MCF 10A (cell line): ENCODE data around the gene RTBDN. TPM values are rescaled to one million over a fixed set of nuclear protein-coding genes. Genes with fewer than 3 reads are reported as not detected.

Experiments
- Bru-seq: library from RNA; stranded (reverse); fragments of 400-500 nt; gene quantifications from one replicate; lab custom pipeline; 2021; lab: Mats Ljungman, UMichigan
- BruChase-seq, 2 experiments: library from RNA; stranded (reverse); fragments of 400-500 nt; gene quantifications; one replicate each; lab custom pipeline; 2021; lab: Mats Ljungman, UMichigan
- BruUV-seq: library from RNA; stranded (reverse); fragments of 400-500 nt; replicated peaks from 2 replicates; lab custom pipeline; 2021; lab: Mats Ljungman, UMichigan
- CTCF ChIA-PET: fragments of 300-600 bp; sonication (Branson Sonifier 250); formaldehyde crosslinking; extraction: SDS; loops from one replicate; lab custom pipeline; 2021; ENCODE audit warnings: antibody characterized with exemption, inconsistent platforms; lab: Yijun Ruan, JAX
- POLR2A ChIA-PET: fragments of 300-600, 350-650 bp; sonication (Branson Sonifier 250); formaldehyde crosslinking; extraction: SDS; loops from one replicate; lab custom pipeline; 2020; ENCODE audit warnings: antibody characterized with exemption, inconsistent platforms; lab: Yijun Ruan, JAX
- DNase-seq: peaks from one replicate; pipeline ENCODE4 v3.0.0-alpha.2; 2018; ENCODE audit not compliant: unreplicated experiment
- H3K27ac Mint-ChIP-seq: one replicate; pipeline ENCODE4 v1.8.0; 2022; ENCODE audit warnings: mild to moderate bottlenecking, low read depth, mixed read lengths; ENCODE audit not compliant: unreplicated experiment
- H3K27me3 Mint-ChIP-seq: one replicate; pipeline ENCODE4 v1.8.0; 2022; ENCODE audit warnings: mixed read lengths; ENCODE audit not compliant: insufficient read depth, unreplicated experiment
- H3K36me3 Mint-ChIP-seq: one replicate; pipeline ENCODE4 v1.8.0; 2022; ENCODE audit warnings: mild to moderate bottlenecking, moderate library complexity, mixed read lengths; ENCODE audit not compliant: insufficient read depth, unreplicated experiment
- H3K4me1 Mint-ChIP-seq: one replicate; pipeline ENCODE4 v1.8.0; 2022; ENCODE audit warnings: mixed read lengths; ENCODE audit not compliant: insufficient read depth, unreplicated experiment
- H3K4me3 Mint-ChIP-seq: one replicate; pipeline ENCODE4 v1.8.0; 2022; ENCODE audit warnings: mild to moderate bottlenecking, moderate library complexity, mixed read lengths; ENCODE audit not compliant: unreplicated experiment
- H3K9me3 Mint-ChIP-seq: one replicate; pipeline ENCODE4 v1.8.0; 2022; ENCODE audit warnings: mixed read lengths; ENCODE audit not compliant: unreplicated experiment
- intact Hi-C: fragments of 100-400 bp; cut with micrococcal nuclease; formaldehyde crosslinking; loops from 2 replicates; pipeline ENCODE4 v1.14.1; 2022
- long read RNA-seq: library from polyadenylated mRNA; stranded (forward); transcript quantifications from one replicate; pipeline ENCODE4 v2.0.0, GENCODE V29; 2022
- total RNA-seq: library from RNA; stranded (reverse); gene quantifications from 2 replicates; pipeline ENCODE4 v1.2.3, GENCODE V29; 2022
- TF ChIP-seq, protein P1 (sequence below): fragments of 200-600 bp; IDR thresholded peaks from one replicate; pipeline ENCODE4 v1.8.0; 2022; ENCODE audit warnings: antibody characterized with exemption, mild to moderate bottlenecking; ENCODE audit not compliant: unreplicated experiment

RTBDN gene
- total RNA-seq = not detected in 2 replicates
- percentile 9 among the genes with signal in this experiment for Bru-seq, nascent RNA
- BruChase-seq, experiment 1, labeled RNA remaining after a 6-hour chase = percentile 8 among the genes with signal in this experiment
- not detected for BruChase-seq, experiment 2, labeled RNA remaining after a 2-hour chase
- long read RNA-seq = 0 reads

DNA sequence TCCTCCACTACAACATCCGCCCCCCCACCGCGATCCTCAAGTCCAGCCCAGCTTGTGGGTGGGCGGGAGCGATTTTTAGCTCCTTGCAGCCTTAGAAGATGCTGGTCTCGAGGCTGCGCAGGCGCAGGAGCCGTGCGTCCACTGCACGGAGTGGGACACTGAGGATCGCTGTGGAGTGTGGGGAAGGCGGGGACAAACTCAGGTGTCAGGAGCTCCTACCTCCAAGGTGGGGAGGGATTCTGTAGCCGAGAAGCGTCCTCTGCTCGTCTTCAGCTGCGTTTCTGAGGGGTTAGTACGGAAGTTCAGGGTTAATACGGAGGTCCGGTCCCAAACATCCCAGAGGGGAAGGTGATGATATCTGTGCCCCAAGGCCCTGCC lies at the start of gene RTBDN:
Gene RTBDN (minus strand): TSS at position 14 of the 378 bp plus-strand sequence. CDS start 4,600 bp downstream, outside the sequence.
- Mint-ChIP-seq H3K9me3 (no peaks in the 10 kb centered on the region), H3K4me1 (peaks cover 22% of the 10 kb centered on the region), H3K27me3 (peaks cover 29% of the 10 kb centered on the region), H3K36me3 (no peaks in the 10 kb centered on the region), H3K27ac (no peak within 1 kb of the TSS), H3K4me3 (peak within 1 kb of the TSS; percentile 56)
- DNase-seq = no peak
- intact Hi-C loops = no loop called here
- CTCF ChIA-PET = interaction anchor here (0.7 to 2.1 kb wide), 3 partner anchors 13 to 119 kb away, joined by 3 to 11 read pairs (median 4); no protein-coding TSS in a partner anchor
- no TSS peak for BruUV-seq
- TF ChIP-seq, protein P1, sequence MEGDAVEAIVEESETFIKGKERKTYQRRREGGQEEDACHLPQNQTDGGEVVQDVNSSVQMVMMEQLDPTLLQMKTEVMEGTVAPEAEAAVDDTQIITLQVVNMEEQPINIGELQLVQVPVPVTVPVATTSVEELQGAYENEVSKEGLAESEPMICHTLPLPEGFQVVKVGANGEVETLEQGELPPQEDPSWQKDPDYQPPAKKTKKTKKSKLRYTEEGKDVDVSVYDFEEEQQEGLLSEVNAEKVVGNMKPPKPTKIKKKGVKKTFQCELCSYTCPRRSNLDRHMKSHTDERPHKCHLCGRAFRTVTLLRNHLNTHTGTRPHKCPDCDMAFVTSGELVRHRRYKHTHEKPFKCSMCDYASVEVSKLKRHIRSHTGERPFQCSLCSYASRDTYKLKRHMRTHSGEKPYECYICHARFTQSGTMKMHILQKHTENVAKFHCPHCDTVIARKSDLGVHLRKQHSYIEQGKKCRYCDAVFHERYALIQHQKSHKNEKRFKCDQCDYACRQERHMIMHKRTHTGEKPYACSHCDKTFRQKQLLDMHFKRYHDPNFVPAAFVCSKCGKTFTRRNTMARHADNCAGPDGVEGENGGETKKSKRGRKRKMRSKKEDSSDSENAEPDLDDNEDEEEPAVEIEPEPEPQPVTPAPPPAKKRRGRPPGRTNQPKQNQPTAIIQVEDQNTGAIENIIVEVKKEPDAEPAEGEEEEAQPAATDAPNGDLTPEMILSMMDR = no peak
- POLR2A ChIA-PET = no interaction called here

DNA sequence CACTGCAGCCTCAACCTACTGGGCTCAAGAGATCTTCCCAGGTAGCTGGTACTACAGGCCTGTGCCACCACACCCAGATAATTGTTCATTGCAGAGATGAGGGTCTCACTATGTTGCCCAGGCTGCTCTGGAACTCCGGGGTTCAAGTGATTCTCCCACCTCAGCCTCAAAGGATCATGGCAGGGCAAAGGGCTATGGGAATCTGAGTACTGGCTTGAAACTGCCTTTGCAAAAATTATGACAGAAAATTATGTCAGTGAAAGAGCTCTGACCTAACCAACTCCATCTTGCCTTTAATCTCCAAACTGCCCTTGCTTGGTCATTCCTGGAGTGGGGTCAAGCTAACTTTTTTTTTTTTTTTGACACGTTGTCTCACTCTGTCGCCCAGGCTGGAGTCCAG lies 48.2 kb upstream of the RTBDN start:
- Mint-ChIP-seq H3K27me3 (no peaks in the 10 kb centered on the region), H3K36me3 (peaks cover 13% of the 10 kb centered on the region), H3K4me1 (no peaks in the 10 kb centered on the region), H3K27ac (no peak overlapping the region), H3K4me3 (peak overlapping the region; percentile 84), H3K9me3 (no peaks in the 10 kb centered on the region)
- no peak for DNase-seq
- TF ChIP-seq, protein P1 = no peak
- no TSS peak for BruUV-seq
- POLR2A ChIA-PET = interaction anchor here (2.8 to 3.0 kb wide), 2 partner anchors 8 to 18 kb away, joined by 13 to 37 read pairs; partner anchors contain the start of gene GCDH
- intact Hi-C loops = no loop called here
- CTCF ChIA-PET = interaction anchor here (0.6 to 2.9 kb wide), 4 partner anchors 18 to 85 kb away, joined by 3 to 20 read pairs (median 7); no protein-coding TSS in a partner anchor

DNA sequence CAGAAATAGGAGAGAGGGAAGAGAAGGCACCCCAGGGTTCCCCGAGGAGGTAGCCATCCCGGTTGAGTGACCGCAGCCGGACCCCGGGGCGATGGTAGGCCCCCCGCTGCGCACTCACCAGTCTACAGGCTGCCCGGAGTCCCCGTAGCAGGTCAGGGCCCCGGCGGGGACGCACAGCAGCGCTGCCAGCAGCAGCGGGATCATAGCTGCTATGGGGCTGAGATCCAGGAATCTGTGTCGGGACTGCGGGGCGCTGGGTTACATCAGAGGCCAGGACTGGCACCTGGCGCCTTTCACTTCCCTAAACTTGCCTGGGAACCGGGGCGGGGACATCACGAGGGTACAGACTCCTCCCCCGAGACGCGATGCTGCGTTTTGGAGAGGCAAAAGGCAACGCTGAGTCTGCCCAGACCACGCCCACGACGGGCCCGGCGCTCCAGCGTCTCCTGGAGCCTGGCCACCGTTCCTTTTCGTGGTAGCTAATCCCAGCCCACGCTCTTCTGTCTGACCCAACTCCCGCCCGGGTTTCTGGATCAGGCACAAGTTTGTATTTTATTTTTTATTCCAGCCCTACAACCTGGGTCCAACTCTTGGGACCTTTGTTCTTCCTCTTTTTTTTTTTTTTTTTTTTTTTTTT lies 46.9 kb upstream of the RTBDN start, which contains the start of gene DNASE2:
Gene DNASE2 (minus strand): TSS at position 278 of the 637 bp plus-strand sequence. CDS start 74 bp downstream, at position 204.
- POLR2A ChIA-PET = interaction anchor here (0.6 to 3.0 kb wide), 20 partner anchors 8 to 451 kb away, joined by 3 to 37 read pairs (median 4); partner anchors contain the start of genes CALR, FARSA, GCDH and JUNB
- BruUV-seq = no TSS peak

More for the DNA sequence above, 46.9 kb upstream of the RTBDN start, which contains the start of gene DNASE2:
- peak; percentile 99 for DNase-seq
- no peaks in the 10 kb centered on the region for H3K9me3 Mint-ChIP-seq
- H3K27me3 Mint-ChIP-seq = no peaks in the 10 kb centered on the region
- H3K4me1 Mint-ChIP-seq = no peaks in the 10 kb centered on the region
- H3K36me3 Mint-ChIP-seq = peaks cover 24% of the 10 kb centered on the region
- CTCF ChIA-PET = interaction anchor here (0.6 to 1.6 kb wide), 6 partner anchors 35 to 1016 kb away, joined by 3 to 7 read pairs (median 5); no protein-coding TSS in a partner anchor
- H3K4me3 Mint-ChIP-seq = peak within 1 kb of the TSS; percentile 84
- intact Hi-C loops = no loop called here
- H3K27ac Mint-ChIP-seq = peak within 1 kb of the TSS; percentile 90
- TF ChIP-seq, protein P1 = no peak
